Neutrophil (primary cell): Measurements from ENCODE around the gene ABCG1.

Experiments used
- H3K27ac ChIP-seq: fragments of 200-600 bp; sonication (generic); 2 replicates; pipeline ENCODE4 v1.5.1; 2016; ENCODE audit warnings: mild to moderate bottlenecking, moderate library complexity
- H3K27me3 ChIP-seq: fragments of 200-600 bp; sonication (generic); 2 replicates; pipeline ENCODE4 v1.6.0; 2016; ENCODE audit warnings: mild to moderate bottlenecking
- H3K36me3 ChIP-seq: fragments of 200-600 bp; sonication (generic); 2 replicates; pipeline ENCODE4 v1.5.1; 2017
- H3K4me1 ChIP-seq, 2 experiments: fragments of 200-600 bp in 1 of 2; sonication (generic) in 1 of 2; 1 replicate in 1 of 2; 2 replicates in 1 of 2; pipeline versions ENCODE4 v1.5.1 to v1.6.1; 2013 to 2016; ENCODE audit warnings: low read depth in 1 of 2, low read length in 1 of 2, mild to moderate bottlenecking in 1 of 2, moderate library complexity in 1 of 2; ENCODE audit not compliant: control insufficient read depth in 1 of 2, insufficient read depth in 1 of 2
- H3K4me3 ChIP-seq, 2 experiments: fragments of 200-600 bp in 1 of 2; sonication (generic) in 1 of 2; 1 replicate in 1 of 2; 2 replicates in 1 of 2; pipeline ENCODE4 v1.5.1; 2013 to 2016; ENCODE audit warnings: low read depth in 1 of 2, low read length in 1 of 2, mild to moderate bottlenecking in 1 of 2, moderate library complexity in 1 of 2
- H3K9me3 ChIP-seq: fragments of 200-600 bp; sonication (generic); 2 replicates; pipeline ENCODE4 v1.5.1; 2016
- CTCF ChIP-seq: fragments of 200-600 bp; sonication (generic); IDR thresholded peaks from 2 replicates; pipeline ENCODE4 v1.5.1; 2016; ENCODE audit warnings: antibody characterized with exemption

The ABCG1 gene

GRCh38 chr21:42279888-42280287, 60.9 kb downstream of the ABCG1 start:
- Histone ChIP-seq H3K27ac (no peak overlapping the region), H3K36me3 (peaks cover 90% of the 10 kb centered on the region), H3K4me3 (no peak overlapping the region), H3K9me3 (no peaks in the 10 kb centered on the region), H3K27me3 (no peaks in the 10 kb centered on the region), H3K4me1 (no peaks in the 10 kb centered on the region)
- TF ChIP-seq CTCF, result no peak

GRCh38 chr21:42280356-42281180, 61.6 kb downstream of the ABCG1 start:
- Histone ChIP-seq H3K36me3 (peaks cover 85% of the 10 kb centered on the region), H3K27ac (no peak overlapping the region), H3K4me1 (no peaks in the 10 kb centered on the region), H3K27me3 (no peaks in the 10 kb centered on the region), H3K4me3 (no peak overlapping the region), H3K9me3 (no peaks in the 10 kb centered on the region)
- no peak for TF ChIP-seq CTCF

- no peak overlapping the region for H3K27ac ChIP-seq
- no peak for TF ChIP-seq CTCF
- no peaks in the 10 kb centered on the region for H3K4me1 ChIP-seq
- peaks cover 85% of the 10 kb centered on the region for H3K36me3 ChIP-seq
- no peaks in the 10 kb centered on the region for H3K27me3 ChIP-seq
- H3K9me3 ChIP-seq, result no peaks in the 10 kb centered on the region
- no peak overlapping the region for H3K4me3 ChIP-seq
Measured at GRCh38 chr21:42281181-42281680, 62.3 kb downstream of the ABCG1 start.

- TF ChIP-seq CTCF, result no peak
- no peak overlapping the region for H3K27ac ChIP-seq
- H3K4me3 ChIP-seq, result no peak overlapping the region
- H3K4me1 ChIP-seq, result no peaks in the 10 kb centered on the region
- peaks cover 85% of the 10 kb centered on the region for H3K36me3 ChIP-seq
- H3K9me3 ChIP-seq, result no peaks in the 10 kb centered on the region
- no peaks in the 10 kb centered on the region for H3K27me3 ChIP-seq
Measured at GRCh38 chr21:42282021-42282420, 63.1 kb downstream of the ABCG1 start.

GRCh38 chr21:42282715-42283114, 63.8 kb downstream of the ABCG1 start:
- Histone ChIP-seq H3K27me3 (no peaks in the 10 kb centered on the region), H3K4me1 (no peaks in the 10 kb centered on the region), H3K27ac (no peak overlapping the region), H3K9me3 (no peaks in the 10 kb centered on the region), H3K4me3 (no peak overlapping the region), H3K36me3 (peaks cover 87% of the 10 kb centered on the region)
- TF ChIP-seq CTCF, result no peak
